Activated CD4-positive, alpha-beta T cell treated with anti-CD3 and anti-CD28 coated beads, Interleukin-2, amount 10 ng/mL, durations not matched to agents 24 days and 14 days (primary cell): ENCODE data around the gene LRRC15. TPM values are rescaled to one million over a fixed set of nuclear protein-coding genes. Genes with fewer than 3 reads are reported as not detected.

Experiments used
- DNase-seq: peaks from one replicate; pipeline ENCODE4 v3.0.0; 2022
- H3K27ac Mint-ChIP-seq: one replicate; pipeline ENCODE4 v1.8.0; 2022; ENCODE audit warnings: mild to moderate bottlenecking, mixed read lengths
- H3K27me3 Mint-ChIP-seq: one replicate; pipeline ENCODE4 v1.8.0; 2022; ENCODE audit warnings: mixed read lengths
- H3K36me3 Mint-ChIP-seq: one replicate; pipeline ENCODE4 v1.8.0; 2022; ENCODE audit warnings: low read depth, mild to moderate bottlenecking, mixed read lengths
- H3K4me1 Mint-ChIP-seq: one replicate; pipeline ENCODE4 v1.8.0; 2021; ENCODE audit warnings: mixed read lengths
- H3K4me3 Mint-ChIP-seq: one replicate; pipeline ENCODE4 v1.8.0; 2022; ENCODE audit warnings: mild to moderate bottlenecking, moderate library complexity, mixed read lengths
- H3K9me3 Mint-ChIP-seq: one replicate; pipeline ENCODE4 v1.8.0; 2021; ENCODE audit warnings: mixed read lengths
- intact Hi-C: fragments of 100-400 bp; cut with micrococcal nuclease; formaldehyde crosslinking; loops from one replicate; pipeline ENCODE4 v1.15.1; 2023
- total RNA-seq: library from RNA; stranded (reverse); gene quantifications from 2 replicates; pipeline ENCODE4 v1.2.3, GENCODE V29; 2022

The LRRC15 gene
- total RNA-seq, 1 donor from 2014 or later, result not detected

GRCh38 chr3:194365526-194365925 lies 4.0 kb downstream of the LRRC15 start:
- no peak for DNase-seq
- H3K36me3 Mint-ChIP-seq, result no peaks in the 10 kb centered on the region
- H3K4me3 Mint-ChIP-seq, result no peak overlapping the region
- no peaks in the 10 kb centered on the region for H3K4me1 Mint-ChIP-seq
- peaks cover 30% of the 10 kb centered on the region for H3K27me3 Mint-ChIP-seq
- intact Hi-C loops, result no loop called here
- H3K27ac Mint-ChIP-seq, result no peak overlapping the region
- no peaks in the 10 kb centered on the region for H3K9me3 Mint-ChIP-seq

- Mint-ChIP-seq H3K36me3 (no peaks in the 10 kb centered on the region), H3K4me3 (no peak overlapping the region), H3K27ac (no peak overlapping the region), H3K9me3 (no peaks in the 10 kb centered on the region), H3K27me3 (peaks cover 24% of the 10 kb centered on the region), H3K4me1 (no peaks in the 10 kb centered on the region)
- intact Hi-C loops, result no loop called here
- DNase-seq, result no peak
Measured at GRCh38 chr3:194364652-194365434, 4.7 kb downstream of the LRRC15 start.

- no peak for DNase-seq
- H3K27me3 Mint-ChIP-seq, result peaks cover 21% of the 10 kb centered on the region
- no peaks in the 10 kb centered on the region for H3K4me1 Mint-ChIP-seq
- H3K4me3 Mint-ChIP-seq, result no peak overlapping the region
- intact Hi-C loops, result no loop called here
- no peak overlapping the region for H3K27ac Mint-ChIP-seq
- no peaks in the 10 kb centered on the region for H3K9me3 Mint-ChIP-seq
- no peaks in the 10 kb centered on the region for H3K36me3 Mint-ChIP-seq
Measured at GRCh38 chr3:194364314-194364651, 5.3 kb downstream of the LRRC15 start.

- Mint-ChIP-seq H3K9me3 (no peaks in the 10 kb centered on the region), H3K36me3 (no peaks in the 10 kb centered on the region), H3K4me1 (no peaks in the 10 kb centered on the region), H3K4me3 (no peak overlapping the region), H3K27me3 (peaks cover 6% of the 10 kb centered on the region), H3K27ac (no peak overlapping the region)
- no peak for DNase-seq
- intact Hi-C loops, result no loop called here
Measured at GRCh38 chr3:194360568-194360967, 9.0 kb downstream of the LRRC15 start.

GRCh38 chr3:194357681-194358080 lies 11.9 kb downstream of the LRRC15 start:
- H3K4me3 Mint-ChIP-seq, result no peak overlapping the region
- no peaks in the 10 kb centered on the region for H3K4me1 Mint-ChIP-seq
- peaks cover 2% of the 10 kb centered on the region for H3K27me3 Mint-ChIP-seq
- DNase-seq, result no peak
- no peak overlapping the region for H3K27ac Mint-ChIP-seq
- no peaks in the 10 kb centered on the region for H3K9me3 Mint-ChIP-seq
- no peaks in the 10 kb centered on the region for H3K36me3 Mint-ChIP-seq
- intact Hi-C loops, result no loop called here

GRCh38 chr3:194355379-194355778 lies 14.2 kb downstream of the LRRC15 start:
- Mint-ChIP-seq H3K27me3 (peaks cover 2% of the 10 kb centered on the region), H3K27ac (no peak overlapping the region), H3K4me3 (no peak overlapping the region), H3K36me3 (no peaks in the 10 kb centered on the region), H3K9me3 (no peaks in the 10 kb centered on the region), H3K4me1 (no peaks in the 10 kb centered on the region)
- no peak for DNase-seq
- intact Hi-C loops, result no loop called here

- Mint-ChIP-seq H3K4me3 (no peak overlapping the region), H3K36me3 (no peaks in the 10 kb centered on the region), H3K27ac (no peak overlapping the region), H3K9me3 (no peaks in the 10 kb centered on the region), H3K27me3 (peaks cover 2% of the 10 kb centered on the region), H3K4me1 (no peaks in the 10 kb centered on the region)
- no peak for DNase-seq
- intact Hi-C loops, result no loop called here
Measured at GRCh38 chr3:194354315-194354714, 15.2 kb downstream of the LRRC15 start.

- H3K27ac Mint-ChIP-seq, result no peak overlapping the region
Measured at GRCh38 chr3:194352667-194353246, 16.8 kb downstream of the LRRC15 start.

GRCh38 chr3:194351952-194352536 lies 17.5 kb downstream of the LRRC15 start:
- intact Hi-C loops, result no loop called here
- H3K4me3 Mint-ChIP-seq, result no peak overlapping the region
- H3K4me1 Mint-ChIP-seq, result no peaks in the 10 kb centered on the region
- no peak for DNase-seq
- peaks cover 2% of the 10 kb centered on the region for H3K27me3 Mint-ChIP-seq
- no peak overlapping the region for H3K27ac Mint-ChIP-seq
- H3K36me3 Mint-ChIP-seq, result no peaks in the 10 kb centered on the region
- H3K9me3 Mint-ChIP-seq, result no peaks in the 10 kb centered on the region

More at GRCh38 chr3:194352667-194353246, 16.8 kb downstream of the LRRC15 start:
- DNase-seq, result no peak
- intact Hi-C loops, result no loop called here
- no peak overlapping the region for H3K4me3 Mint-ChIP-seq
- H3K9me3 Mint-ChIP-seq, result no peaks in the 10 kb centered on the region
- H3K4me1 Mint-ChIP-seq, result no peaks in the 10 kb centered on the region
- H3K27me3 Mint-ChIP-seq, result peaks cover 2% of the 10 kb centered on the region
- H3K36me3 Mint-ChIP-seq, result no peaks in the 10 kb centered on the region

GRCh38 chr3:194351080-194351672 lies 18.4 kb downstream of the LRRC15 start, which contains the start of gene CPN2:
TSS of gene CPN2 (minus strand) at chr3:194351328. CDS start at chr3:194342702, 8,626 bp downstream.
- intact Hi-C loops, result no loop called here
- H3K9me3 Mint-ChIP-seq, result no peaks in the 10 kb centered on the region
- no peak for DNase-seq
- H3K36me3 Mint-ChIP-seq, result no peaks in the 10 kb centered on the region
- no peak within 1 kb of the TSS for H3K4me3 Mint-ChIP-seq
- no peak within 1 kb of the TSS for H3K27ac Mint-ChIP-seq
- H3K4me1 Mint-ChIP-seq, result no peaks in the 10 kb centered on the region
- H3K27me3 Mint-ChIP-seq, result peaks cover under 1% of the 10 kb centered on the region

- Mint-ChIP-seq H3K4me3 (no peak overlapping the region), H3K27ac (no peak overlapping the region), H3K4me1 (no peaks in the 10 kb centered on the region), H3K36me3 (no peaks in the 10 kb centered on the region), H3K9me3 (no peaks in the 10 kb centered on the region), H3K27me3 (no peaks in the 10 kb centered on the region)
- no peak for DNase-seq
- intact Hi-C loops, result no loop called here
Measured at GRCh38 chr3:194350726-194351071, 18.8 kb downstream of the LRRC15 start.

GRCh38 chr3:194348354-194348753 lies 21.2 kb downstream of the LRRC15 start:
- Mint-ChIP-seq H3K4me1 (peaks cover 2% of the 10 kb centered on the region), H3K27me3 (peaks cover 7% of the 10 kb centered on the region), H3K9me3 (no peaks in the 10 kb centered on the region), H3K27ac (no peak overlapping the region), H3K4me3 (no peak overlapping the region), H3K36me3 (no peaks in the 10 kb centered on the region)
- no peak for DNase-seq
- intact Hi-C loops, result no loop called here

GRCh38 chr3:194346621-194347020 lies 22.9 kb downstream of the LRRC15 start:
- intact Hi-C loops, result no loop called here
- no peak for DNase-seq

GRCh38 chr3:194346035-194346434 lies 23.5 kb downstream of the LRRC15 start:
- Mint-ChIP-seq H3K9me3 (no peaks in the 10 kb centered on the region), H3K36me3 (no peaks in the 10 kb centered on the region), H3K27ac (no peak overlapping the region), H3K4me3 (no peak overlapping the region), H3K4me1 (peaks cover 2% of the 10 kb centered on the region), H3K27me3 (peaks cover 13% of the 10 kb centered on the region)
- DNase-seq, result no peak
- intact Hi-C loops, result no loop called here

More at GRCh38 chr3:194346621-194347020, 22.9 kb downstream of the LRRC15 start:
- Mint-ChIP-seq H3K27me3 (peaks cover 13% of the 10 kb centered on the region), H3K36me3 (no peaks in the 10 kb centered on the region), H3K4me3 (no peak overlapping the region), H3K27ac (no peak overlapping the region), H3K4me1 (peaks cover 2% of the 10 kb centered on the region), H3K9me3 (no peaks in the 10 kb centered on the region)
